Adrenal gland (tissue), 12 donors: Measurements from ENCODE around the gene YARS1. TPM values are rescaled to one million over a fixed set of nuclear protein-coding genes. Genes with fewer than 3 reads are reported as not detected.

Source experiments
- DNase-seq, 7 donors: peaks; one replicate each; pipeline ENCODE4 v3.0.0-alpha.2; 2019 to 2020
- H3K27ac ChIP-seq, 5 donors: fragments of 200-600 bp; sonication (generic) in 4 of 5; 1 replicate in 3 of 5; 2 replicates in 2 of 5; pipeline versions ENCODE4 v1.5.1 to v1.8.0; 2016 to 2020; ENCODE audit warnings: mild to moderate bottlenecking in 1 of 5
- H3K27me3 ChIP-seq: fragments of 200-600 bp; 2 replicates; pipeline ENCODE4 v1.8.0; 2021
- H3K36me3 ChIP-seq, 2 donors: fragments of 200-600 bp; replicated peaks in 1 of 2; 1 replicate in 1 of 2; 2 replicates in 1 of 2; pipeline versions ENCODE4 v1.5.1 to v1.8.0; 2018 to 2022
- H3K4me1 ChIP-seq, 2 donors: fragments of 200-600 bp; replicated peaks in 1 of 2; 1 replicate in 1 of 2; 2 replicates in 1 of 2; pipeline versions ENCODE4 v1.5.1 to v1.8.0; 2018 to 2021
- H3K4me3 ChIP-seq, 4 donors: fragments of 200-600 bp; sonication (generic) in 3 of 4; one replicate each; pipeline ENCODE4 v1.5.1; 2016 to 2018
- H3K9me3 ChIP-seq, 3 donors: fragments of 200-600 bp; sonication (generic) in 1 of 3; replicated peaks in 1 of 3; 1 replicate in 2 of 3; 2 replicates in 1 of 3; pipeline versions ENCODE4 v1.5.1 to v1.8.0; 2016 to 2021
- CTCF ChIP-seq, 6 experiments: fragments of 450-650 bp in 4 of 6; fragments of 200-600 bp in 2 of 6; sonication (generic) in 1 of 6; IDR thresholded peaks; 1 replicate in 5 of 6; 2 replicates in 1 of 6; pipeline versions ENCODE4 v1.5.1 to v1.8.0; 2016 to 2021; ENCODE audit warnings: antibody characterized with exemption in 6 of 6, mild to moderate bottlenecking in 2 of 6, moderate library complexity in 1 of 6
- POLR2A ChIP-seq, 2 donors: fragments of 450-650 bp; IDR thresholded peaks; one replicate each; pipeline ENCODE4 v1.6.1; 2017; ENCODE audit warnings: antibody characterized with exemption in 2 of 2, mild to moderate bottlenecking in 2 of 2, moderate library complexity in 1 of 2
- WGBS, 4 donors: extraction: QIAGEN DNeasy Blood & Tissue Kit in 2 of 4; methylation state at CpG; one replicate each; pipeline versions ENCODE4 v1.1.5 to v1.1.7; 2013 to 2017; 5-methylcytosine and 5-hydroxymethylcytosine counted together
- intact Hi-C, 2 donors: fragments of 100-400 bp; cut with DNase I; formaldehyde crosslinking; loops; one replicate each; pipeline versions ENCODE4 v1.14.1 to v1.15.0; 2022 to 2023
- polyA plus RNA-seq, 3 donors: library from polyadenylated mRNA; stranded (reverse); fragments of 200-250 nt in 2 of 3; fragments of 350-450 nt in 1 of 3; fragmentation: Illumina TruSeq in 1 of 3; extraction: RNeasy Lipid Tissue Mini Kit (QIAGEN cat#74804) in 1 of 3; gene quantifications; one replicate each; pipeline ENCODE4 v1.2.3, GENCODE V29; 2013 to 2014
- total RNA-seq, 9 donors: library from RNA; depleted of rRNA in 4 of 9; stranded (reverse); fragments of >200 nt in 4 of 9; fragments of 120-200 nt in 1 of 9; fragmentation: NEBNext Ultra II Directional in 1 of 9; extraction: Animal tissue kit (Norgen Biotek cat#: 25700) in 1 of 9; gene quantifications; one replicate each; pipeline versions ENCODE4 v1.1.0 to v1.2.4, GENCODE V29; 2013 to 2023
- donor health status: healthy with polysubstance abuse.
- donor health status: Bipolar disorder and iron deficiency.
- donor health status: DM: yes; HTN: yes; CAD: no.
- donor health status: DM: no; HTN: no; CAD: no.
- donor health status: DM: no; HTN: no; CAD: no.
- donor health status: DM: yes; HTN: yes; CAD: no.

YARS1 gene
- total and polyA plus RNA-seq, 12 donors = 55.5 to 190 (median 97.0) TPM

GRCh38 chr1:32770221-32770731 lies 46.9 kb downstream of the YARS1 start:
- TF ChIP-seq CTCF (IDR thresholded peaks at IDR 0.05) (no peak), POLR2A (IDR thresholded peaks at IDR 0.05) (no peak)

DNA sequence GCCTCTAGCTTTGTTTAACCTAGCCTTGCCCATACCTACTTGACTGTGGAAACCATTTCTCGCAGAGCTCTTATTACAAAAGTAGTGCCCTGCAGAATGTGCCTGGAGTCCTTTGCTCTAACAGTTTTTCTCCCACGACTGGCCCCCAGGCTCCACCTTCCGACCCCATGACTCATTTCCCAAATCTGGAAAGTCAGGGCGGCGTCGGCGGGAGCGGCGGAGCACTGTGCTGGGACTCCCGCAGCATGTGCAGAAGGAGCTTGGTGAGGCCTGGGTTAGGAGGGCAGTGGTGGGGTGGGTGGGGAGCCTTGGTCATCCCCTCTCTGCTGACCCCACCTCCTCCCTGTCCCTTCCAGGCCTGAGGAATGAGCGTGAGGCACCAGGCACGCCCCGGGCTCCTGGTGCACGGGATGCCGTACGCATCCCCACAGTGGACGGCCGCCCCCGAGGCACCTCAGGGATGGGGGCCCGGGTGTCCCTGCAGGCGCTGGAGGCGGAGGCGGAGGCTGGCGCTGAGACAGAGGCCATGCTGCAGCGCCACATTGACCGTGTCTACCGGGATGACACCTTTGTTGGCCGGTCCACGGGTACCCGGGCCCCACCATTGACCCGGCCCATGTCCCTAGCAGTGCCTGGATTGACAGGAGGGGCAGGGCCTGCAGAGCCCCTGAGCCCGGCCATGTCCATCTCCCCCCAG lies 47.5 kb downstream of the YARS1 start:
- intact Hi-C loops = loop anchor here (5.0 kb wide), 1 partner anchor 52 kb away; no protein-coding TSS in a partner anchor
- TF ChIP-seq POLR2A (IDR thresholded peaks at IDR 0.05) (peak in 1 of 2 donors; percentile 48), CTCF (IDR thresholded peaks at IDR 0.05) (no peak)
- DNase-seq = peak; percentile 63 to 78 (median 67)
- no peaks in the 10 kb centered on the region for H3K9me3 ChIP-seq
- 49 to 62% (median 55%) methylated on average over 10 to 32 of the region's 32 CpGs for WGBS, 4 donors
- peak overlapping the region; percentile 30 to 84 (median 43) for H3K27ac ChIP-seq
- H3K27me3 ChIP-seq = no peaks in the 10 kb centered on the region
- H3K36me3 ChIP-seq = peaks cover 0 to 38% of the 10 kb centered on the region in 2 donors
- peaks cover 63 to 77% of the 10 kb centered on the region in 2 donors for H3K4me1 ChIP-seq
- no peak overlapping the region for H3K4me3 ChIP-seq

More at GRCh38 chr1:32770221-32770731, 46.9 kb downstream of the YARS1 start:
- intact Hi-C loops = loop anchor here (5.0 kb wide), 1 partner anchor 53 kb away; no protein-coding TSS in a partner anchor
- no peak overlapping the region for H3K4me3 ChIP-seq
- H3K27ac ChIP-seq = peak overlapping the region; percentile 30 to 84 (median 68)
- no peaks in the 10 kb centered on the region for H3K9me3 ChIP-seq
- H3K27me3 ChIP-seq = no peaks in the 10 kb centered on the region
- H3K4me1 ChIP-seq = peaks cover 58 to 75% of the 10 kb centered on the region in 2 donors
- DNase-seq = peak in 2 of 7 donors; percentile 23 to 26
- WGBS, 4 donors = 82 to 88% (median 86%) methylated on average over 15 to 25 of the region's 25 CpGs; no CpG with 5 or more reads in 1 of the 4 donors
- peaks cover 0 to 43% of the 10 kb centered on the region in 2 donors for H3K36me3 ChIP-seq

GRCh38 chr1:32768110-32768850 lies 48.9 kb downstream of the YARS1 start:
- H3K4me3 ChIP-seq = no peak overlapping the region
- H3K27me3 ChIP-seq = no peaks in the 10 kb centered on the region
- peak overlapping the region in 4 of 5 donors; percentile 53 to 81 (median 72) for H3K27ac ChIP-seq
- intact Hi-C loops = no loop called here
- H3K36me3 ChIP-seq = peaks cover 0 to 24% of the 10 kb centered on the region in 2 donors
- WGBS, 4 donors = 73 to 78% (median 75%) methylated on average over 9 to 16 of the region's 16 CpGs
- no peaks in the 10 kb centered on the region for H3K9me3 ChIP-seq
- TF ChIP-seq CTCF (IDR thresholded peaks at IDR 0.05) = no peak
- TF ChIP-seq POLR2A (IDR thresholded peaks at IDR 0.05) = no peak
- peaks cover 66 to 83% of the 10 kb centered on the region in 2 donors for H3K4me1 ChIP-seq
- peak in 2 of 7 donors; percentile 15 to 52 for DNase-seq

GRCh38 chr1:32767641-32768040 lies 49.5 kb downstream of the YARS1 start:
- TF ChIP-seq CTCF (IDR thresholded peaks at IDR 0.05) (no peak), POLR2A (IDR thresholded peaks at IDR 0.05) (no peak)
- no peaks in the 10 kb centered on the region for H3K9me3 ChIP-seq
- no peaks in the 10 kb centered on the region for H3K27me3 ChIP-seq
- H3K27ac ChIP-seq = peak overlapping the region; percentile 53 to 81 (median 73)
- no peak overlapping the region for H3K4me3 ChIP-seq
- peaks cover 73 to 83% of the 10 kb centered on the region in 2 donors for H3K4me1 ChIP-seq
- 21 to 32% (median 28%) methylated on average over 4 to 5 of the region's 5 CpGs for WGBS, 4 donors
- H3K36me3 ChIP-seq = peaks cover 0 to 22% of the 10 kb centered on the region in 2 donors
- intact Hi-C loops = no loop called here
- peak in 6 of 7 donors; percentile 63 to 80 (median 77) for DNase-seq
